GM18507 (cell line): ENCODE measurements around the gene TAS2R60.
"Not testable (repeated sequence)": the region's sequence is repeated elsewhere in the genome, so short reads cannot be mapped to it uniquely, and the experiment has no call there.

ENCODE experiments used
- DNase-seq: peaks from one replicate; pipeline ENCODE4 v3.0.0; 2011; ENCODE audit warnings: low read depth; ENCODE audit not compliant: insufficient read length; ENCODE audit errors: extremely low spot score
- FAIRE-seq: peaks from 2 replicates; lab custom pipeline; 2011; peaks lifted over from hg19 to GRCh38; lab: Jason Lieb, UNC

The TAS2R60 gene

DNA sequence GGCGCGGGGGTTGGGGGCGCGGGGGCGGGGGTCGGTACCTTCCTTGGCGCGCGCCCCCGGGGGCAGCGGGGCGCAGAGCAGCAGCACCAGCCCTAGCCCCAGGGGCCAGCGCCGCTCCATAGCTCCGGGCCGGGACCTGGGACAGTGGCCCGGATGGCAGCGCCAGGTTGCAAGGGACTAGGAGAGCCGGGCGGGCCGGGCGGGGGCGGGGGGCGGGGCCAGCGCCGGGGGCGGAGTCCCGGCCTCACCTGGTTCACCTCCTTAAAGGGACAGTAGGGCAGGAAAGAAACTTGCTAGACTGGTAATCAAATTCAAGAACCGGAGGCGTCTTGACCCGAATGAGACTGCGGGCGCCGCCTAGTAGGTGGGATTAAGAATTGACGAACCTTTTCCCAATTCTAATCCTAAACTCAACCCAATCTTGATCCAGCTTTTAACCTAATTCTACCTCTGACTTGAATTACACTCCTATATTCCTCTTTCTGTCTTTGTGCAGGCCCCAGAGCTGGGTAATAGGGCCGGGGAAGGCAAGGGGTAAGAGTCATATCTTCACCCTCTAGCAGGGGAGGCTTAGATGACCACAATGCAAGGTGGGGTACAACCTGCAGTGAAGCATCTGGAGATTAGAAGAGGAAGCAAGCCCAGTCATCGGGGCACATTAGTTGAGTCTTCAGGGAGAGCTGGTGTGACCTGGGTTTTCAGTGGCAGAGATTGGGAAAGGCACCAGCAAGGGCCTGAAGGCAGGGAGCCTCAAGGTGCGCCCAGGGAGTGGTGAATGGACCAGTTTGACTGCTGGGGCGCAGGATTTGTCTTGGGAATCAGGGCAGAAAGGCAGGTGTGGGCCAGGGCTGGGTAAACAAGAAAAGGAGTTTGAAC, 34.3 kb upstream of the TAS2R60 start, which contains the start of gene EPHA1:
Gene EPHA1 (minus strand): TSS at position 171 of the 876 bp plus-strand sequence. CDS start 51 bp downstream, at position 120.
- DNase-seq (peak; percentile 32), FAIRE-seq (no peak)

GRCh38 chr7:143410521-143411004, 32.7 kb upstream of the TAS2R60 start:
- FAIRE-seq (no peak), DNase-seq (no peak)

GRCh38 chr7:143411976-143412708, 31.1 kb upstream of the TAS2R60 start:
- DNase-seq (no peak), FAIRE-seq (no peak)

- no peak for FAIRE-seq
Observed at GRCh38 chr7:143413123-143413522, 30.1 kb upstream of the TAS2R60 start.

GRCh38 chr7:143415209-143415608, 28.0 kb upstream of the TAS2R60 start:
- DNase-seq, FAIRE-seq: not testable (repeated sequence)

More at GRCh38 chr7:143413123-143413522, 30.1 kb upstream of the TAS2R60 start:
- DNase-seq: no peak

- FAIRE-seq (no peak), DNase-seq (no peak)
Observed at GRCh38 chr7:143415742-143416397, 27.4 kb upstream of the TAS2R60 start.

- peak; percentile 78 for FAIRE-seq
- DNase-seq: peak; percentile 26
Observed at GRCh38 chr7:143416565-143417149, 26.6 kb upstream of the TAS2R60 start.

- FAIRE-seq: no peak
Observed at GRCh38 chr7:143417734-143418383, 25.4 kb upstream of the TAS2R60 start.

DNA sequence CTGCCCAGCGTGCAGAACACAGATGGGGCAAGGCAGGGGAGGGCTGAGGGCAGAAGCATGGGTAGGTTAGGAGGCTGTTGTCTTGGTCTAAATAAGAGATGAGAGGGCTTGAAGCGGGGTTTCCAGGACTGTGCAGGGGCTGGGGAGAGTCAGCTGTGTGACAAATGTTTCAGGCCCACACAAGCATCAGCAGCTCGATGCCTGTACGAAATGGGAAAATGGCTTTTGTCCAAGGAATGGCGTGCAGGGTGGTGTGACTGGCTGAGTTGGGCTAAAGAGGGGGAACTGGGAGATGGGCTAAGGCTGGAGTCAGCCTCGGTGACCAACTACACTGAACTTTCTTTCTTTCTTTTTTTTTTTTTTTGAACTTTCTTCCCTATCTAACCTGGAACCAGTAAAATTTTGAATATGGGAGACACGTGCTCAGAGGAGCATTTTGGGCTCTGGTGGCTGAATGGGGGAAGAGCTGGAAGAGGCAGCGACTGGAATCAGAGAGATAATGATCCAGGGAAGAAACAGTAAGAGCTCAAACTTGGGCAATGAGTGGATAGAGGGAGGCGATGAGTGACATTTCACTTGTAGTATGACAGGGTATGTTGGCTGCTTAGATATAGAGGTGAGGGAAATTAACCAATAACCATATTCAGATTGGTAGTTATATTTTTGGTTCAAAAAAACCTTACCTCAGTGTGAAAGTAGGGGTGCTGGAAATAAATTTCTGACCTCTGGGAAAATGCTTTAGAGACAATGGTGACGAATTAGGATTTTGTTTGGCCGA, 24.4 kb upstream of the TAS2R60 start:
- no peak for FAIRE-seq
- no peak for DNase-seq

More at GRCh38 chr7:143417734-143418383, 25.4 kb upstream of the TAS2R60 start:
- DNase-seq: no peak

GRCh38 chr7:143419880-143420279, 23.4 kb upstream of the TAS2R60 start:
- DNase-seq (no peak), FAIRE-seq (no peak)

DNA sequence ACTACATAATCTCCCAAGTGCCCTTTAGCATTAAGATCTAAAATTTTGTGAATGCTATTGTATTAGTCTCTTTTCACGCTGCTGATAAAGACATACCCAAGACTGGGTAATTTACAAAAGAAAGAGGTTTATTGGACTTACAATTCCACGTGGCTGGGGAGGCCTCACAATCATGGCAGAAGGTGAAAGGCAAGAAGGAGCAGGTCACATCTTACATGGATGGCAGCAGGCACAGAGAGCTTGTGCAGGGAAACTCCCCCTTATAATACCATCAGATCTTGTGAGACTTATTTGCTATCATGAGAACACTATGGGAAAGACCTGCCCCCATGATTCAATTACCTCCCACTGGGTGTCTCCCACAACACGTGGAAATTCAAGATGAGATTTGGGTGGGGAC, 22.6 kb upstream of the TAS2R60 start:
- FAIRE-seq, DNase-seq: not testable (repeated sequence)

DNA sequence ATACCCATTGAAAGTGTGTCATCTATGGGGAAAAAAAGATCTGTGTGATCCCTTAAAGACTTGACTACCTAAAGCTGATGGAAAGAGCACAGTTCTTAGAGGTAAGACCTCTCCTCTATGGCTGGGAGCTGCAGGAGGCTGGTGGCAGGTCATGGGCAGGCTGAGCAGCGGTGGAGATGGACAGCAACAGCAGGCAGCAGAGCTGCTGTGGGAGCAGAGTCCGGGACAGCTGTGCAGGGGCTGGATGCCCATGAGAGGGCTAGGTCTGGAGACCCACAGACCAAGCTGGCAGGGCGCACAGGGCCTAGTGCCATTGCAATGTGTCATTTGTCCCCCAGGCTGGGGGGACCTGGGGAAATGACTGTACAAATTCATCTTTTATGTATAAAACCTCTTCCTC, 21.2 kb upstream of the TAS2R60 start:
- DNase-seq (no peak), FAIRE-seq (no peak)

DNA sequence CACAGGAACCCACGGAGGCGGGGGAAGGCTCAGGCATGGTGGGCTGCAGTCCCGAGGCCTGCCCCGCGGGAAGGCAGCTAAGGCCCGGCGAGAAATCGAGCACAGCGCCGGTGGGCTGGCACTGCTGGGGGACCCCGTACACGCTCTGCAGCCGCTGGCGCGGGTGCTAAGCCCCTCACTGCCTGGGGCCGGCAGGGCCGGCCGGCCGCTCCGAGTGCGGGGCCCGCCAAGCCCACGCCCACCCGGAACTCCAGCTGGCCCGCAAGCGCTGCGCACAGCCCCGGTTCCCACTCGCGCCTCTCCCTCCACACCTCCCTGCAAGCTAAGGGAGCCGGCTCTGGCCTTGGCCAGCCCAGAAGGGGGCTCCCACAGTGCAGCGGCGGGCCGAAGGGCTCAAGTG, 18.8 kb upstream of the TAS2R60 start:
- not testable (repeated sequence) for FAIRE-seq, DNase-seq

DNA sequence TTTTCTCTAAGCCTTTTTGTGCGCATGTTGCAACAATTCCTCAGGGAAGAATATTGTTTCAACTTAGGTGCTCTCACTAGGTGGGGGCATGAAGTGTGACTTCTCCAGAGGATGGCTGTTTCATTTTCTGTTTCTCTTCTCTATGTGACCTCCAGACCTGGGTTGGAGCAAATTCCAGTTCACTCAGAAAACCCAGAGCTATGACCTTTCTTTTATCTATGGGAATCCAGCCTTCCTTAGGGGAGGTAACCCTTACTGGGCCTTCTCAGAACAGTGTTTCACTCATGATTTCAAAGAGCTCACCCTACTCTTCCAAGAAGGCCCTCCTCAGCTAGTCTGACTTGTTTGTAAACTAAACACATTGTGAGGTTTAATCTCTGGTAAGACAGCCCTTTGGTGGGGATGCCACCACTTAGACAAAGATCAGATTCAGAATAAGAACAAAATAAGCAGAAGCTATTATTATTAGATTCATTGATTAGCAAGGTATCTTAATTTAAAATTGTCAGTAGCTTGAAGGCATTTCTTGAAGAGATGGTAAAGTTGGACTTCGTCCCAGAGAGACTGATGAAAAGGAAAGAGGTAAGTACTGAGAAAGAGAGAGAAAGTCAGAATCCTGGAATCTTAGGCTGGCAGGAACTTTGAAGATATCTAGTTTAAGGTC, 16.6 kb upstream of the TAS2R60 start:
- DNase-seq (no peak), FAIRE-seq (no peak)

DNA sequence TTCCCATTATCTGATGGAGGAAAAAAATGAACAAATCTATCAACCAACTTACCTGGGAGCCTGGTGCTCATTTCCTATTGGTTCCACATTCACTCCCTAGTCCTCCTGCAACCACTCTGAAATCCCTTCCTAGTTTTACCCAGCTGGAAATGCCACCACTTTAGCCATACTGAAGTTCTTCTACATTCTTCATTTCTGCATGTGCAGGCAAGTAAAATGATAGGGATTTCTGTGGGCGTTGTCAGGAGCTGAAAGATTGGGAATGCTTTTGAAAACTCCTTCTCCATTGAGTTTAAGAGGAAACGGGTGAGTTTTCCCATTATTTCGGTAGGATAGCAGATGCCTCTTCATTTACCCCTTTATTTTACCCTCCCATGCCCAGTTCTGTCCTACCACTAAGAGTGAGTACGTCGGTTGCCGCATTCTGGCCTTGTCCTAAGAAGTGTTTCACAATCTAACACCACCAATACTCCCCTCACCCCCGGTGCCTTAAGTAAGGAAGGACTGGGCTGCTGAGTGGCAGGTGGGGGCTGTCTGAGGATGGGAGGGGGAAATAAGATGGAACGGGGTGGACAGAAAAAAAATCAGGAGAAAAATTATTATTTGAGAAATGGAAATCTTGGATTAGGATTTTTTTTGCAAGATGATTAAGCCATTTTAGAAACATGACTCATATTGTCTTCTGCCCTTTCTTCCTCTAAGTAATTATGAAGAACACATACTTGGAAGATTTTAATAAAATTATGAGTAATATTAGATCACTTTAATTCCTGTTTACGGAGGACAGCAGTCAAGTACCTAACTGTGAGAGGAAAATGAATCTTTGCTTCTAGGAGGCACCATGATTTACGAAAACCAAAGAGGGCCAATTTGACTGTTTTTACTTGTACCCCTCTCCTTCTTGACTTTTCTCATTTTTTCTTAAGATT, 13.2 kb upstream of the TAS2R60 start:
- FAIRE-seq: no peak
- DNase-seq: no peak

- no peak for DNase-seq
- no peak for FAIRE-seq
Observed at GRCh38 chr7:143431109-143431508, 12.1 kb upstream of the TAS2R60 start.

DNA sequence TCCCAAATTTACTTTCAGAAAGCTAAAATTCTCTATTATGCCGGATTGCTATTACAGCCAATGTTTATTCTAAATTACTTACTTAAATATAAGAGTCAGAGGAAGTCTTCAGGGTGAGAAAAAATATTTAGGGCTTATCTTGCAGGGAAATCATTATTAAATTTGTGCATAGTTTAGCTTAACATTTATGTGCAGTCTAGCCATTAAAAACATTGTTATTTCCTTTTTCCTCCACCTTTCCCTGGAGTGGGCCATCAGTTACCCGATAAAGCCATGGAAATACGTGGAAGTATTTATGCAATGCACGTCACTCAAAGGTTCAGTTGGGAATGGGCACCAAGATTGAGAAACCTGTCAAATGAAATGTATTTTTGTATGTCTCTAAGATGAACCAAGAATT, 9.5 kb upstream of the TAS2R60 start:
- DNase-seq (no peak), FAIRE-seq (no peak)
